ENCODE results near the gene RIMS4.
"Not testable (repeated sequence)": the region's sequence is repeated elsewhere in the genome, so short reads cannot be mapped to it uniquely, and the experiment has no call there.

The RIMS4 gene

DNA sequence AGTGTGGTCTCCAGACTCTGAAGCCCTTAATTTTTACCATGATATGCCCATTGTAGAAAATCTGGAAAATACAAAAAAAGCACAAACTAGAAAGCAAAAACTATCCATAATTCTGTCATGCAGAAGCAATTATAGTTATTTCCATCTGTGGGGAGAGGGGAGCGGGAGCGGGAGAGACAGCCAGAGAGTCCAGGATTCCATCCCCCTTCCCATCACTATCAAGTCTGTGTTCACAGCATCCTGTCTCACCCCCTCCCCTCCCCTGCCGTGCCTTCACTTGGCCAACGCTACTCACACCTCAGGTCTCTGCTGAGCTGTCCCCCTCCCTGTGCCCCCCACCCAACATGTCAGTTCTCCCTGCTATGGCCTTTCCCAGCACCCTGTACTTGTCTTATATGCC lies 14.5 kb downstream of the RIMS4 start:
- no peak for DNase-seq

DNA sequence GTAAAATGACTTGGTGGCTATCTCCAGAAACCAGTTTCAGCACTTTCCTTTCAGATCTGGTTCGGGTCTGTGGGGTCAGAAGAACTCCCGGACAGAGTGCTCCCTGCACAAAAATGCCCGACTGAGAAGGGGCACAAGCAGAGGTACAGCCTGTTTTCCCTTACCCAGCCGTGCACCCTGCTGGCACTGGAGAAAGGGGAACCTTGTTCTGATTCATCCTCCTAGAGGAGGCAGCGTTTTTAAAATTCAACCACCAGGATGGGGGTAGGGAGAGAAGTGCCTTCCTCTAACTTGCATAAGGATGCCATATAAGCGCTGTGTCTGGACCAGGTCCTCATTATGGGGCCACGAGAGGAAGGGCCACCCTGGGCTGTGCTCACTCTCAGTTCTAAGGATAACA lies 17.6 kb downstream of the RIMS4 start:
- no peak for DNase-seq

DNA sequence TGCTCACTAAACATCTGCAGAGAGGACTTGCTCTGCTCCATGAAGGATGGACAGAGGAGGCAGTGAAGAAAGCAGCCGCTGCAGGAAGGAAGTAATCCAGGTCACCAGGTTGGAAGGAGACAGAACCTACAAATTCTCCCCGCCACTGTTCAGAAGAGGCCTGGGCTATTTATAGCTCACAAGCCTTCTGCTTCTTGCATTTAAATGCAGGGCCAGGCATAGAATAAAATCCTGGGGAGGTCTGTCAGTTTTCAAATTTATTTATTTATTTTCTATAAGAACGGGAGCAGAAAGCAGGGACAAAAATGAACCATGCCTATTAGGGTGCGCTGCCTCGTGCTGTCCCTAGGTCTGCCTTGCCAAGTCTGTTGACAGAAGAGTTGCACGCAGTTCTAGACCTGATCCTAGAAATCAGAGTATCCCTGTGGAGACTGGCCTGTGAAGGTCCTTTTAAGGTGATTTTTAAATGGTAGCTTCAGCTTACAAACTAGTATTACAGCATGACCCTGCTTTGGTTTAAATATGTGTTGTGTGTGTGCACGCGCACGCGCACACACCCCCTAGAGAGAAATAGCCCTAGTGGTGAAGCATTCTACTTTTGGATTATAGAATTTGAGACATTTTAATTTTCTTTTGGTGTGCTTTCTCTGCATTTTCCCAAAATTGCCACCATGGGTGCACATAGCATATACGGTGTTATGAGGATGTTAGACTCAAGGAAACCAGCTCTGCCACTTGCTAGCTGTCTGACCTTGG lies 19.5 kb downstream of the RIMS4 start:
- DNase-seq, result no peak

DNA sequence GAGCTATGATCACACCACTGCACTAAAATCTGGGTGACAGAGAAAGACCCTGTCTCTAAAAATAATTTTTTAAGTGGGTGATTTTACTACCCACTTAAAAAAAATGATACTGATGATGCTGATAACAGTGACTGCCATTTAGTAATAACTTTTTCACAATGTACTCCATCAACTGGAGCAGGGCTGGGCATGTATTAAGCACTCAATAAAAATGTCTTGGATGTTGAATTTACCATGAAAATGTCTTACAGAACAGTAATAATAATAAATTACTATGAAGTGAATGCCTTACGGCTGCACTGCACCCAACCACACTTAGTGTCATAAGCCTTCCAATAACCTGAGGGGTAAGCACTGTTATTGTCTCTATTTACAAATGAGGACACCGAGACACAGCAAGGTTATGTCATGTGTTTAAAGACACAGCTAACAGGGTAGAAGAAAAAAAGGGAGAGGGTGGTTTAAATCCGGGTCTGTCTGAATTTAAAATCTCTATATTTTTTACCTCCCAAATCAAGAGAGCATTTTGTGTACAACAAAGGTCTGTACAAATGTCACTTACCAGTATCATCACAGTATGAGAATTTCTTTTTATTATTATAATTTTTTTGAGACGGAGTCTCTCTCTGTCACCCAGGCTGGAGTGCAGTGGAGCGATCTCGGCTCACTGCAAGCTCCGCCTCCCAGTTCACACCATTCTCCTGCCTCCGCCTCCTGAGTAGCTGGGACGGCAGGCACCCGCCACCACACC lies 21.5 kb downstream of the RIMS4 start:
- no peak for DNase-seq

DNA sequence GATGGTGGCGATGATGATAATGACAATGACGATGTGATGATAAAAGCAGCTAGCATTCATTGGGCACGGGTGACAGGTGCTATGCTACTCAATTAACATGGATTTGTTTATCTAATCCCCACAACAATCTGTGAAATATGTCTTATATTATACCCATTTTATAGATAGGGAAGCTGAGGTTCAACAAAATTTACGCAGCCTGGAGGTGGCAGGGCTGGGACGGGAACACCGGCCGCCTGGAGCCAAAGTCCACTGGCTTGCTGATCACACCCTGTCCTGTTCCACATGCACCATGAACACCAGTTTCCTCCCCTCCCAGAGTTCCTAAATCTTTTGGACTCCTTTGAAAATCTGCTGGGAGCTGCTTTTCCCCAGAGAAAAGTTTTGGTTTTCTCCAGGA lies 23.0 kb downstream of the RIMS4 start:
- no peak for DNase-seq

DNA sequence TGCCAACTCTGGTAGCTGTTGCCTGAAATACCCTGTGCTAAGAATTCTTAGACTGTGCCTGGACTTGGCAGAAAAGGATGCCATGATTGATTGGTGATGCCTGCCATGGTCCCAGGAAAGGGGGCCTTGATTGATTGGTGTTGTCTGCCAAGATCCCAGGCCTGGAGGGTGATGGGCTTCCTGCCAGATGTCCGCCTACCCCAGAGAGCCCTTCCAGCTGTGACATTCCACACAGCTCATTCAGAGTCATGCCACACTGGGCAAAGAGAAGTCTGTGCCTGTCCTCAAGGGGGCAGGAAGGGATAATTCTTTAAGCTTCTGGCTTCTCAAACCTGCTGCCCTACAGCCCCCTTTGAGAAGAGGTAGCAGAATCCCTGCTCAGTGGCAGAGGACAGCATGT lies 24.6 kb downstream of the RIMS4 start:
- DNase-seq, result peak; percentile 11

DNA sequence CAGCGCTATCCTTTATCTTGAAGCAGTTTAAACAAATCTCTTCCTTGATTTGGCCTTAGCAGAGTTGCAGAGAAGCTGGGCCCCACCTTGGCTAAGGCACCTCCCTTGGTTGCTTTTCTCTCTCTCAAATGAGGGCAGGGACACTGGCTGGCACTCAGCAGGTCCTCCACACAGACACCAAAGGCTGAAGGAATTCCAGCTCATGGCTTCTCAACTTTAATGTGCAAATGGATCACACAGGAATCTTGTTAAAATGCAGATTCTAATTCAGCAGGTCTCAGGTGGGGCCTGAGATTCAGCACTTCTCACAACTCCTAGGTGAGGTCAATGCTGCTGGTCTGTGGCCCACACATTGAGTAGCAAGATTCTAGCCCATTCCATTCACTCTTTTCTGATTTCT lies 25.7 kb downstream of the RIMS4 start:
- no peak for DNase-seq

DNA sequence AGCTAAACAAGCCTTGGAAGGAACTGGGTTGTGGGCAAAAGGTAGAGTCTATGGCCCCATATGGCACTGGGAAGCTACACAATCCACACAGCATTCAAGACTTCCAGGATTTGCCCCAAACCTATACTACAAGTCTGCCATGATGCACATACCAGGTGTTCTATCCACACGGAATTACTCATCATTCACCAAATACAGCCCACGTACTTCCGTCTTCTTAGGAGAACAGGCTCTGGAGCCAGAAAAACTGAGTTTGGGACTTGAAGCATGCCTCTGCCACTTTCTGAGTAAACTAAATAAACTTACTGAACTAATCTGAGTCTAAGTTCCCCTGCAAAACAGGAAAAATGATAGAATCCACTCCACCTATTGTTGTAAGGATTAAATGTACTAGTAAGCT lies 28.6 kb downstream of the RIMS4 start:
- no peak for DNase-seq

DNA sequence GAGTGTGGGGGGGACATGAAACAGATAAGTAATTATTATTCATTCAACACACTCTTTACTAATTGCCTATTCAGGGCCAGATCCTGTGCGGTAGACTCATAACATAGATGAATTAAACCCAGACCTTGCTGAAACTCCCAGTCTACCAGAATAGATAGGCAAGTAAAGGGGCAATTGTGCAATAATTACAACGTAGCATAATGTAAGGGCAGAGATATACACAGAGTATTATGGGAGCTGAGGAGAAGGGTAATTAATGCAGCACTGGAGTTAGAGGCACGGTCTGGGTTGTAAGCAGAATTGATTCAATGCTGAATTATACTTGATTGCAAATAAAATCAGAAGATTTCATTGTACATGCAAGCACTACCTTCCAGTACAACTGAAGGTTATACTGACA lies 29.2 kb downstream of the RIMS4 start:
- DNase-seq, result no peak

DNA sequence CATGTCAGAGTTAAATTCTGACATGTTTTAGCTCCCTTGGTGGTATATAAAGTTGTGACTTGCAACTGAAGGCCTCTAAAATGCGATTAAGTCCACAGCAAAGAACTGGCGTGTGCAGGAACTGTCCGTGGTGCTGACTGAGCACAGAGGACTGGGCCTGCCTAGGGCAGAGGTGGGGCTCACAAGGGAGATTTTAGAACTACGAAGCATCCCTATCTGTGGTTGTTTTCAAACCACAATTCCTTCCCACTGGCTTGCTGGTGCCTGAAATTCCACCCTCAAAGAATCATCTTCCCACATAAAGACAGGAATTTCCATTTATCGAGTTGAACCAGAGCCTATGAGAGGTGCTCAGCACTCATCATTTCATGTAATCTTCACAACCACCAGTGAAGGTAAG lies 30.1 kb downstream of the RIMS4 start:
- DNase-seq, result peak; percentile 63

DNA sequence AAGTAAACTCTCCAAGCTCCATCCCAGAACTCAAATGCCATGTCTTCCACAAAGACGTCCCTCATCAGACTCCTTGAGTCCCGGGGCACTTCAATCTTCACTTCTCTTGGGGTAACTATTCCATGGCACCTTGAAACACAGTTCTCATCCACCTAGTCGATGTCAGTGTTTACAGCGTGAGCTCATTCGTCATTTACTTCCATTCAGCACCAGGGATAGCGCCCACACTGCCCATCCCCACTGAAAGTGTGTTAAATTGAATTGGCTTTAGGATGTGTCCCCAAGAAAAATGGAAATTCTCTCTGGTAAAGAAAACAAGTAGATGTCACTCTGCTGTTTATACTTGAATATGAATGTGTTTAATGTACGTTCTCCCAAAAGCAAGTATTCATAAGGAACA lies 33.4 kb downstream of the RIMS4 start:
- DNase-seq, result peak; percentile 35

DNA sequence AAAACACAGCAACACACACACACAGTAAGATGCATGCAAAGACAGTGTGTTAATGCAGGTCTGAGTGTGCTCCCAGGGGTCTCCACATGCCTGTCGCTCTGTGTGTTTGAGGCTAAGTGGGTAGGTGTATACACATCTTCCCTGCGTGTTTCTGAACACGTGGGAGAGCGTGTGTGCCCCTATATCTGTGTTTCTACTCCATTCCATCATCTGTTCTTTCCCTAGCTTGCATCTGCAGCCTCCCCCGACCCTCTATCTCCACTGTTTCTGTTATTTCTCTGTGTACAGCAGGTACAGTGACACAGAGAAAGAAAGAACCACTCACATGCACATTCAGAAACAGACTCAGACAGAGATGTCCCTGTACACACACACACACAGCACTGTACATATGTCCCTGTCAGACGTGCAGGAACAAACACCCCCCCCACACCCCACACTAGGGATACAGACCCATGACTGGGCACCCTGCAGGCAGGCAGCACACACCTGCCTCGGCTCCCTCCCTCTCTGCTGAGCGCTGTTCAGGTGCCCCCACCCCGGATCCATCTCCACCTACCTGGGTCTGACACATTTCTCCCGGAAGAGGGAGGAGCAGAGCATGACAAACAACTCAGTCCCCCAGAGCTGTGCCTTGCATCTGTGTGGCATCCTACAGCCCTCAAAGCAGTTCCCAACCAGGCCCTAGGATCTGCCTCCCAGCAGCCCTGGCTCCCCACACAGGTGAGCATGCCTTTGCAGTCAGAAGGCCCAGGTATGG lies 37.1 kb downstream of the RIMS4 start:
- DNase-seq, result no peak

DNA sequence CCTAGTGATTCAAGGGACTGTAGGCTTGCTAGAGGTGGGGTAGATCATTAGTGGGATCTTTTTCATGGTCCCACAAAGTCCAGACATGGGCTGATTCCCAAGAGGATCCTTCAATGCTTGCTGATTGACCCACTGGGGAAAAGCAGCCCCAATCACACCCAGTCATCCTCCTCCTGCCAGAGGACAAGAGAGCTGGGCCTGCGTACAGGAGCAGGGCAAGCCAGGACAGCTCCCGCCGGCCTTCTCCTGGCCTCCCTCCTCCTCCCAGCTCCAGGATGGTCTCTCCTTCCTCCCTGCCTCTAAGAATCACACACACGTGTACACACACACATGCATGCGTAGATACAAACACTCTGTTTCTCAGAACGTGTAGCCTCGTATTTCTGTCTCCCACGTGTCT lies 37.7 kb downstream of the RIMS4 start:
- no peak for DNase-seq

DNA sequence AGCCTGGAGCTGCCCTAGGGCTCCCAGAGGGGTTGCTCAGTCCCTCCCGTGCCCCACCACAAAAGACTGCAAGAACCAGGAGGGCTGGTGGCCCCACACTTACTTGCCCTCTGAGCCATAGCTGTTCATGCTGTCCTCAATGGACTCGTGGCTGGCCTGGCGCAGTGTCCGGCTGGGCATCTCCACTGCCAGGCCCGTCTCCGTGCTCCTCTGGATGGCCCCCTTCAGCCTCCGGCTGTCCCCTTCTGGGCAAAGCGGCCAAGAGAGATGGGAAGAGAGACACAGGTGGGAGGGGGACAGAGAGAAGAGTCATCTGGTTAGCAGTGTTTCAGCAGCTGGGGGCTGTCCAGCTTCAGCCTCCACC lies 39.2 kb downstream of the RIMS4 start:
- no peak for DNase-seq

DNA sequence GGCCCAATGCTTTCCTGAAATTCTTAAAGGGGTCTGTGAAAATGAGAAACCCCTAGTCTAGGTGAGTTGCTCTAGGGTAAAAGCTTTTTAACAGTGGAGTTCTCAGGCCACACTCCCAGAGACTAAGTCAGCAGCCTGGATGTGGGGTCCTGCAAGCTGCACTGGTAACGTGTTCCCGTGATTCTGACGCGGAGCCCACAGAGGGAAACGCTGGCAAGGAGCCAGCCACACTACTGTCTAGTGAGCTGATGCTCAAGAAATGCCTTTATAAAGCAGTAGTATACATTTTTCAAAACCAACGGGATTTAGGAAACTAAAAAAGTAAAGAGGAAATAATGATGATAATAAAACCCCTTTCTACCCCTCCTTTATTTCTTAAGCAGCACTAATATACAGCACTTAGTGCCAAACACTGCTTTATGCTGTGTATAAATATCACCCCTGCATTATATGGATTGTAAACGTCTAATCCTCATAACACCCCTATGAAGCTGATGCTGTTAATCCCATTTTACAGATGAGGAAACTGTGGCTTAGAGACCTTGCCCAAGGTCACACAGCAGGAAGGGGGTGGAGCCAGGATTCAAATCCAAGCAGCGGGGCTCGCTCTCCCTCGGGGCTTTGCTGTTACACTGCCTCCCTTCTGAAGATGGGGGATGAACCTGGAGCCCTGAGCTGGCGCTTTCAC lies 39.7 kb downstream of the RIMS4 start:
- no peak for DNase-seq

DNA sequence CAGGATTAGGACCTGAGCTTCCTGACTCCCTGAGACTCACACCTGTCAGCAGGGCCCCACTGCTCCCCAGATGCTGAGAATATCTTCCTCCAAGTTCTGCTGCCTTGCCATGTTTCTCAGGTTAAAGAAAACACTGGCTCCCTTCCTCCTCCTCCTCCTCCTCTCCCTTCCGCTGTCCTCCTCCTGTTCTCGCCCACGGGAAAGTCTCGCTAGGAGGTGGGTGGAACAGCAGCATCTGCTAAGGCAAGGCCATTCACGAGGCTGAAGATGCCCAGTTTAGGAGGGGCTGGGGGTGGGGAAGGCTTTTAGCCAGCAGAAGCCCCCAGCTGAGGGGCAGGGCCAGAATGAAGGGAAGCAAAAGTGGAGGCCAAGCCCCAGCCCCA lies 40.9 kb downstream of the RIMS4 start:
- DNase-seq, result no peak

DNA sequence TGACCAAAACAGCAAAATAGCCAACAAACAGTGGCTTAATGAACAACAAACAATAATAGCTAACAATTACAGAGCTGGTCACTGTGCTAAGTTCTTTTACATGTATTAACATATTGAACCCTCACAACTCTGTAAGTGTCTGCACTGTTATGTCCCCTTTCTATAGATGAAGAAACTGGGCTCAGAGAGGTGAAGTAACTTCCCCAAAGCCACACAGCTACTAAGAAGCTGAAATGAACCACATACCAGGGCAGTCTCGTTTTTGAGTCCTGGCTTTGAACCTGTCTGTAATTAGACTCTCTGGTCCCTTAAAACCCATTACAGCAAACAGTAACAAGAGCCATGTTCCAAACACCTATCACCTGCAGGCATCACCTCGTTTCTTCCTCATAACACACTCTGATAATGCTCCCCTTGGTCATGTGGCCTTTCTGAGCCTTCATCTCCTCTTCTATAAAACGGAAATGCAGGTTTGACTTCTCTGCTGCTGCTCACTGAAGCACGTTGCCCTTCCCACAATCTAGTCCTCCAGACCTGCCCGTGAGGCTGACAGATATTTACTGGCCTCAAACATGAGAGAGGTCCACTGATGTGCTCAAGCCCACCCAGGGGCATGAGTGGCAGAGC lies 41.4 kb downstream of the RIMS4 start:
- DNase-seq, result no peak

DNA sequence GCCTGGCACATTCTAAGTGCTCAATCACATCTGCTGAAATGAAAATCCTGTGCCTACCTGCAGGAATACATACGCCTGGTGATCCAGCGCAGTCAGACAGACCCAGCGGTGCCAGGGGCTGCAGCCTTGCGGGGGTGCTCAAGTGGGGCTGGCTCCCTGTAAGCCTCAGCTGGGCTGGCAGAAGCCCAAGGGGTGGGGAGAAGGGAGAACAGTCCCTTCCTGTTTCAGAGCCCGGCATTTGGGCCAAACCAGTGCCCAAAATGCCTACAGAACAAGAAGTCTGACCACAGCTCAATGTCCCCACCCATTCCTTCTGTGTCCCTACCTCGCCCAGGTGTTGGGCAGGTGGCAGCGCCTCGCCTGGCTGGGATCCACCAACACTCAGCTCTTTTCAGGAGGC lies 42.1 kb downstream of the RIMS4 start:
- no peak for DNase-seq

DNA sequence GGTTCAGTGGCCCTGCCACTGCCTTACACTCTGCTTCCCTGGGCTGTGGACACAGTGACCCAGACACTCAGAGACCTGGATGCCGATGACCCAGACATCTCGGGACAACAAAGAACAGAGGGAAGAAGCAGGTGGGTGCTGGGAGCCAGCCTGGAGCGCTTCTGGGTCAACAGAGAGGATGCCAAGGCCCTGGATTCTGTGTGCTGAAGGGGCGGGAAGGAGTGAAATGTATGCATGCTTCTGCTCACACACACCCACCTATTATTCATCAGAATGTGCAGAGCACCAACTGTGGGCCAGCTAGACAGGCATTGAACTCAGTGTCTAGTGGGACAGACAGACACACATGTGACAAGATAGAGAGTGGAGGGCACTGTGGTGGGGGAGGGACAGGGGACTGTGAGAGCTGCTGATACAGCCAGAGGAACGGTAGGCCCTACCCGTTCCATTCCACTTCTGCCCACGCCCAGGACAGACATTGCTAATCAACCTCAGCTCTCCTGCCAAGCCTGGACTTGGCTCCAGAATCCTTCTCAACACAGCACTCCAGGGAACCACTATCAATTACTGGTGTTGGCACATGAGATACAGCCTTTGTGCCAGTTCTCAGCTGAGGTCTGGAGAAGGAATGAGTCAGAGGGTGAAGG lies 44.5 kb downstream of the RIMS4 start:
- DNase-seq, result no peak

DNA sequence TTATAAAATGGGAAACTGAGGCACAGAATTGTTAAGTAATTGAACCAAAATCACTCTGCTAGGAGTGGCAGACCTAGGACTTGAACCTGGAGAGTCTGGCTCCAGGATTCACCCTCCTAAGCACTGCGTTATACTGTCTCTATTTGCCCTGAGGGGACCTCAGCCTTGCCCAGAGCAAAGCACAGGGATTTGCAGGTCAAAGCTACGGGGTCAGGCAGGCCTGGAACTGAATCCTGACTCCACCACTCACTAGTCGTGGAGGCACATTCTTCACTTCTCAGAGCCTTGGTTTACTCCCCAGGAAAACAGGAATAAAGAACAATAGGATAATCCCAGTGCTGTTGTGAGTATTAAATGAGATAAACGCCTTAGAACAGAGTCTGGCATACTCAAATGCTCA lies 45.3 kb downstream of the RIMS4 start:
- no peak for DNase-seq

DNA sequence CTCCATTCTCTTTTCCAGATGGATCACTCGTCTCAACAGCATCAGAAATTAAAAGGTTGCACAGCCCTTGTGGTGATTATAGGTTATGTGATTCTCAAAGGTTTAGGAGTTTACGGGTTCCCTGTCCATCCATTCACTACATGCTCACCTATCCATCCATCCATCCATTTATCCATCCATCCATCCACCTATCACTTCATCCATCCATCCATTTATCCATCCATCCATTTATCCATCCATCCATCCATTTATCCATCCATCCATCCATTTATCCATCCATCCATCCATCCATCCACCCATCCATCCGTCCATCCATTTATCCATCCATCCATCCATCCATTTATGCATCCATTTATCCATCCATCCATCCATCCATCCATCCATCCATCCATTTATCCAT lies 46.5 kb downstream of the RIMS4 start:
- DNase-seq, result not testable (repeated sequence)

DNA sequence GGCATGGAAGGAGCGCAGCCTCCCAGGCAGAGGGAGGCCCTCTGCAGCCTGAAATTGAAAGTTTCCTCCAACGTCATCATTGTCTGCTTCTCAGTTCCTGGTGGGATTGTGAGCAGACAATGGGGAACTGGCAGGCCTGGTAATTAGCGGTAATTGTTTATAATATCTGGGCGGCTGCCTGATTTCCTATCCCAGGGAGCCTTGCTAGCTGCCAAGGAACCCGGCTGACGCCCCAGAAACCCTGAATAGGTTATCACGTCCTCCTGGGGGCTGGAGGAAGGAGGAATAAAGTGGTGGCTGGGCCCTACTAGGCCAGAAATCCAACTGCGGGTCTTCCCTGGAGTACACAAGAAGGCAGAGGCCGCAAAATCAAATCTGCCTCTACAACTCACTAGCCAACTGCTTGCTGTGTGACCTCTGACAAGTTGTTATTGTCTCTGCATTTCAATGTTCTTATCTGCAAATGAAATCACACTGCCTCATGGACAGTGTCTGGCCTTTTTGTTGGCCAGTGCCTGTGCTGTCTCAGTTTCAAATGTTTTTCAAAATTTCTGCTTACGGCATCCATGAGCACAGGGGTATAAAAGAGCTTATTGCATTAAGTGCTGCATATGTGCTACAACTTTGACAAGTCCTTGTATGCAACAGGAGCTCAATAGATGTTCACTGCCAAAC lies 47.7 kb downstream of the RIMS4 start:
- DNase-seq, result no peak
